RWPE2 (cell line): ENCODE measurements around the gene GPT2.

ENCODE experiments used
- ATAC-seq: fragments of 200-7000 bp; cut with Tn5 transposase; 3 replicates; pipeline ENCODE4 v1.9.1; 2021; ENCODE audit warnings: low read depth
- DNase-seq: peaks from one replicate; pipeline ENCODE4 v3.0.0-alpha.2; 2020; ENCODE audit warnings: low spot score
- H3K27ac ChIP-seq: fragments of 450-650 bp; 2 replicates; pipeline ENCODE4 v1.5.1; 2017; ENCODE audit warnings: mild to moderate bottlenecking; ENCODE audit not compliant: poor library complexity, severe bottlenecking
- H3K27me3 ChIP-seq: fragments of 250-450 bp; sonication (Bioruptor Pico); 2 replicates; pipeline ENCODE4 v1.5.1; 2021; ENCODE audit warnings: mild to moderate bottlenecking, moderate library complexity; ENCODE audit not compliant: insufficient read depth, poor library complexity, severe bottlenecking
- H3K36me3 ChIP-seq: fragments of 250-450 bp; sonication (Bioruptor Pico); 2 replicates; pipeline ENCODE4 v1.5.1; 2020; ENCODE audit warnings: low read depth, mild to moderate bottlenecking, moderate library complexity
- H3K4me1 ChIP-seq: fragments of 250-450 bp; sonication (Bioruptor Pico); 2 replicates; pipeline ENCODE4 v1.5.1; 2021; ENCODE audit warnings: mild to moderate bottlenecking, moderate library complexity; ENCODE audit not compliant: insufficient read depth, poor library complexity, severe bottlenecking
- H3K4me3 ChIP-seq: fragments of 250-450 bp; sonication (Bioruptor Pico); 2 replicates; pipeline ENCODE4 v1.5.1; 2021; ENCODE audit warnings: mild to moderate bottlenecking, moderate library complexity; ENCODE audit not compliant: severe bottlenecking
- H3K9me3 ChIP-seq: fragments of 250-450 bp; sonication (Bioruptor Pico); 2 replicates; pipeline ENCODE4 v1.5.1; 2021; ENCODE audit warnings: mild to moderate bottlenecking, moderate library complexity; ENCODE audit not compliant: severe bottlenecking
- CTCF ChIP-seq: fragments of 450-650 bp; IDR thresholded peaks from one replicate; pipeline ENCODE4 v1.5.1; 2017; ENCODE audit warnings: mild to moderate bottlenecking, moderate library complexity; ENCODE audit not compliant: poor library complexity, severe bottlenecking

The GPT2 gene

GRCh38 chr16:46889942-46890300 lies 5.8 kb downstream of the GPT2 start:
- DNase-seq (no peak), ATAC-seq (no peak)
- peaks cover 12% of the 10 kb centered on the region for H3K4me1 ChIP-seq
- no peaks in the 10 kb centered on the region for H3K27me3 ChIP-seq
- peaks cover 69% of the 10 kb centered on the region for H3K36me3 ChIP-seq
- no peak overlapping the region for H3K27ac ChIP-seq
- no peak for TF ChIP-seq CTCF
- no peaks in the 10 kb centered on the region for H3K9me3 ChIP-seq
- no peak overlapping the region for H3K4me3 ChIP-seq

- DNase-seq (no peak), ATAC-seq (no peak)
- no peak overlapping the region for H3K27ac ChIP-seq
- peaks cover 69% of the 10 kb centered on the region for H3K36me3 ChIP-seq
- no peak for TF ChIP-seq CTCF
- H3K4me1 ChIP-seq: no peaks in the 10 kb centered on the region
- no peaks in the 10 kb centered on the region for H3K27me3 ChIP-seq
- no peaks in the 10 kb centered on the region for H3K9me3 ChIP-seq
- H3K4me3 ChIP-seq: no peak overlapping the region
Measured at GRCh38 chr16:46891910-46892309, 7.7 kb downstream of the GPT2 start.

- DNase-seq: no peak
- no peak for ATAC-seq
- Histone ChIP-seq H3K27me3 (no peaks in the 10 kb centered on the region), H3K27ac (no peak overlapping the region), H3K9me3 (no peaks in the 10 kb centered on the region), H3K4me1 (no peaks in the 10 kb centered on the region), H3K36me3 (peaks cover 74% of the 10 kb centered on the region), H3K4me3 (no peak overlapping the region)
- no peak for TF ChIP-seq CTCF
Measured at GRCh38 chr16:46894036-46894672, 10.0 kb downstream of the GPT2 start.

- Histone ChIP-seq H3K9me3 (no peaks in the 10 kb centered on the region), H3K27ac (no peak overlapping the region), H3K4me1 (no peaks in the 10 kb centered on the region), H3K27me3 (no peaks in the 10 kb centered on the region), H3K4me3 (no peak overlapping the region), H3K36me3 (peaks cover 72% of the 10 kb centered on the region)
- DNase-seq (no peak), ATAC-seq (no peak)
- no peak for TF ChIP-seq CTCF
Measured at GRCh38 chr16:46895399-46896313, 11.5 kb downstream of the GPT2 start.
